ENCODE results near the gene PFKFB3. TPM values are rescaled to one million over a fixed set of nuclear protein-coding genes. Genes with fewer than 3 reads are reported as not detected.

PFKFB3 gene
- total and polyA plus RNA-seq, 2 of the 4 experiments (the other 2 are of a cell fraction) = 34.1 to 45.5 TPM

DNA sequence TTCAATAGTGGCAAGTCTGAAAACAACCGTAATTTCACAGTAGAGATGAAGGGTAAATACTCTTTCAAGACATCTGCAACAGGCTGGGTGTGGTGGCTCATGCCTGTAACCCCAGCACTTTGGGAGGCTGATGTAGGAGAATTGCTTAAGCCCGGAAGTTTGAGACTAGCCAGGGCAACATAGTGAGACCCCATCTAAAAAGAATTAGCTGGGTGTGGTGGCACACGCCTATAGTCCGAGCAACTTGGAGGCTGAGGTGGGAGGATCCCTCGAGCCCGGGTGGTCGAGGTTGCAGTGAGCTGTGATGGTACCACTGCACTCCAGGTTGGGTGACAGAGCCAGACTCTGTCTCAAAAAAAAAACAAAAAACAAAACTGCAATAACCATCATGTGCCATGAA lies 71.8 kb downstream of the PFKFB3 start:
- H2AFZ ChIP-seq (replicated peaks; ENCODE audit: low read length, poor library complexity) = peak overlapping the region; percentile 91

More for the DNA sequence above, 71.8 kb downstream of the PFKFB3 start:
- peak overlapping the region; percentile 84 to 96 for H4K8ac ChIP-seq (ENCODE audit: low read depth in 2 of 2, low read length in 2 of 2)
- no peak overlapping the region for H3K27ac ChIP-seq (ENCODE audit: insufficient read depth, low read length)
- H3K4me2 ChIP-seq (ENCODE audit: low read depth, low read length) = no peak overlapping the region
- peak overlapping the region; percentile 95; the same call in 1 of the 2 replicates for H4K5ac ChIP-seq (ENCODE audit: low read depth, low read length)
- peak overlapping the region; percentile 57 for H2AK9ac ChIP-seq (replicated peaks; ENCODE audit: low read depth, low read length, poor library complexity)
- H4K91ac ChIP-seq (ENCODE audit: insufficient read depth, low read depth, low read length) = peak overlapping the region; percentile 71
- H3K36me3 ChIP-seq (ENCODE audit: control insufficient read depth, insufficient read depth, low read length) = no peaks in the 10 kb centered on the region
- H3K18ac ChIP-seq (ENCODE audit: low read depth, low read length) = no peak overlapping the region; the same call in 1 of the 2 replicates
- peak overlapping the region; percentile 93; the same call in 2 of the 3 replicates for H2BK15ac ChIP-seq (ENCODE audit: low read depth, low read length)
- H3K14ac ChIP-seq (replicated peaks; ENCODE audit: low read depth, low read length) = peak overlapping the region; percentile 91
- H3K56ac ChIP-seq (ENCODE audit: extremely low read depth, insufficient read depth, low read length) = no peak overlapping the region
- BruUV-seq (replicated peaks) = no TSS peak
- intact Hi-C loops (cut with micrococcal nuclease) = no loop called here
- H3K23ac ChIP-seq (ENCODE audit: low read depth, low read length) = peak overlapping the region; percentile 82; the same call in 1 of the 2 replicates
- H3K9ac ChIP-seq (ENCODE audit: low read depth, low read length) = no peak overlapping the region
- TF ChIP-seq POLR2A (IDR thresholded peaks at IDR 0.05; ENCODE audit: low read depth, low read length) = no peak
- TF ChIP-seq MAZ (IDR thresholded peaks at IDR 0.05; ENCODE audit: borderline replicate concordance, low read depth, low read length) = no peak
- no peak for TF ChIP-seq CHD1 (IDR thresholded peaks at IDR 0.05; ENCODE audit: low read depth, low read length)
- no peak for TF ChIP-seq CTCF (conservative IDR thresholded peaks at IDR 0.05; ENCODE audit: low read depth, low read length)
- no peak for TF ChIP-seq CEBPB (IDR thresholded peaks at IDR 0.05; ENCODE audit: low read depth, low read length)
- TF ChIP-seq MAFK (IDR thresholded peaks at IDR 0.05; ENCODE audit: low read depth, low read length) = no peak
- TF ChIP-seq BHLHE40 (IDR thresholded peaks at IDR 0.05; ENCODE audit: low read depth, low read length) = no peak
- TF ChIP-seq FOS (IDR thresholded peaks at IDR 0.05; ENCODE audit: low read depth, low read length) = no peak
- no peak for TF ChIP-seq SMC3 (IDR thresholded peaks at IDR 0.05; ENCODE audit: low read depth, low read length)
- no peak for TF ChIP-seq RFX5 (IDR thresholded peaks at IDR 0.05; ENCODE audit: low read depth, low read length)
- TF ChIP-seq ELK1 (IDR thresholded peaks at IDR 0.05; ENCODE audit: borderline replicate concordance, low read depth, low read length) = no peak
- TF ChIP-seq MXI1 (IDR thresholded peaks at IDR 0.05; ENCODE audit: borderline replicate concordance, low read depth, low read length) = no peak
- TF ChIP-seq, protein P1, sequence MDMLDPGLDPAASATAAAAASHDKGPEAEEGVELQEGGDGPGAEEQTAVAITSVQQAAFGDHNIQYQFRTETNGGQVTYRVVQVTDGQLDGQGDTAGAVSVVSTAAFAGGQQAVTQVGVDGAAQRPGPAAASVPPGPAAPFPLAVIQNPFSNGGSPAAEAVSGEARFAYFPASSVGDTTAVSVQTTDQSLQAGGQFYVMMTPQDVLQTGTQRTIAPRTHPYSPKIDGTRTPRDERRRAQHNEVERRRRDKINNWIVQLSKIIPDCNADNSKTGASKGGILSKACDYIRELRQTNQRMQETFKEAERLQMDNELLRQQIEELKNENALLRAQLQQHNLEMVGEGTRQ (IDR thresholded peaks at IDR 0.05; ENCODE audit: low read depth, low read length) = no peak
- no peak for TF ChIP-seq NFE2L2 (IDR thresholded peaks at IDR 0.05; ENCODE audit: low read depth, low read length)
- no peak for TF ChIP-seq RCOR1 (IDR thresholded peaks at IDR 0.05; ENCODE audit: insufficient replicate concordance, low read length)
- WGBS, 2 experiments (ENCODE audit: extremely low coverage in 2 of 2, insufficient read length in 1 of 2) = no CpG with 5 or more reads among the region's 7 CpGs
- H3K4me3 ChIP-seq (ENCODE audit: insufficient read depth, low read depth, low read length) = no peak overlapping the region
- H3K27me3 ChIP-seq (ENCODE audit: control insufficient read depth, insufficient read depth, low read length) = no peaks in the 10 kb centered on the region
- H3K9me1 ChIP-seq (ENCODE audit: insufficient read depth, low read length) = peaks cover 19% of the 10 kb centered on the region
- H3K79me1 ChIP-seq (ENCODE audit: low read depth in 1 of 2, low read length in 2 of 2) = 0 out of 4 replicates have a peak, but pooled peaks cover 0 to 8% of the 10 kb centered on the region in 2 experiments
- dilution Hi-C loops (cut with HindIII; ENCODE audit: low sequenced_read_pairs, unreplicated experiment) = no loop called here
- peak overlapping the region; percentile 97 for H2BK120ac ChIP-seq (ENCODE audit: low read depth, low read length)
- H3K4me1 ChIP-seq (ENCODE audit: control insufficient read depth, insufficient read depth, low read length) = peaks cover 6% of the 10 kb centered on the region
- in situ Hi-C loops (cut with MboI; ENCODE audit: low sequenced_read_pairs) = no loop called here
- H3K4ac ChIP-seq (ENCODE audit: low read depth, low read length) = peak overlapping the region; percentile 95
- ATAC-seq (ENCODE audit: low read depth) (no peak), DNase-seq (no peak)
- H3K9me3 ChIP-seq (ENCODE audit: control insufficient read depth, insufficient read depth, low read length) = no peaks in the 10 kb centered on the region
- POLR2A ChIA-PET (ENCODE audit: unreplicated experiment) = no interaction called here
- H4K20me1 ChIP-seq (ENCODE audit: insufficient read depth, low read length) = no peaks in the 10 kb centered on the region
- CTCF ChIA-PET = interaction anchor here (1.1 to 2.5 kb wide), 3 partner anchors 20 to 127 kb away, joined by 3 to 8 read pairs (median 4); no protein-coding TSS in a partner anchor
- peak overlapping the region; percentile 83 for H2AK5ac ChIP-seq (ENCODE audit: low read depth, low read length)
- peak overlapping the region; percentile 85 for H2BK5ac ChIP-seq (ENCODE audit: low read depth, low read length, poor library complexity, severe bottlenecking)
- peak overlapping the region; percentile 79; the same call in 1 of the 2 replicates for H2BK20ac ChIP-seq (ENCODE audit: low read depth, low read length)
